Memory B cell (primary cell): ENCODE data around the gene PEAK3.
A peak's percentile ranks its signal among the peaks of the same experiment; 100 is the strongest.

Experiments used
- ATAC-seq: fragments of 150-1000 bp; cut with Tn5 transposase; 2 replicates; pipeline ENCODE4 v1.10.0; 2021; ENCODE audit warnings: low read depth, mild to moderate bottlenecking, moderate library complexity
- DNase-seq, 2 donors: peaks; one replicate each; pipeline ENCODE4 v3.0.0; 2022; ENCODE audit warnings: low spot score in 2 of 2
- H3K27ac Mint-ChIP-seq: one replicate; pipeline ENCODE4 v1.8.0; 2022; ENCODE audit warnings: mild to moderate bottlenecking, moderate library complexity, mixed read lengths
- H3K27me3 Mint-ChIP-seq: one replicate; pipeline ENCODE4 v1.8.0; 2022; ENCODE audit warnings: mixed read lengths
- H3K36me3 Mint-ChIP-seq: one replicate; pipeline ENCODE4 v1.8.0; 2022; ENCODE audit warnings: mild to moderate bottlenecking, mixed read lengths
- H3K4me1 Mint-ChIP-seq: one replicate; pipeline ENCODE4 v1.8.0; 2022; ENCODE audit warnings: mixed read lengths
- H3K4me3 Mint-ChIP-seq: one replicate; pipeline ENCODE4 v1.8.0; 2022; ENCODE audit warnings: mild to moderate bottlenecking, moderate library complexity, mixed read lengths
- H3K9me3 Mint-ChIP-seq: one replicate; pipeline ENCODE4 v1.8.0; 2022; ENCODE audit warnings: mixed read lengths

PEAK3 gene

DNA sequence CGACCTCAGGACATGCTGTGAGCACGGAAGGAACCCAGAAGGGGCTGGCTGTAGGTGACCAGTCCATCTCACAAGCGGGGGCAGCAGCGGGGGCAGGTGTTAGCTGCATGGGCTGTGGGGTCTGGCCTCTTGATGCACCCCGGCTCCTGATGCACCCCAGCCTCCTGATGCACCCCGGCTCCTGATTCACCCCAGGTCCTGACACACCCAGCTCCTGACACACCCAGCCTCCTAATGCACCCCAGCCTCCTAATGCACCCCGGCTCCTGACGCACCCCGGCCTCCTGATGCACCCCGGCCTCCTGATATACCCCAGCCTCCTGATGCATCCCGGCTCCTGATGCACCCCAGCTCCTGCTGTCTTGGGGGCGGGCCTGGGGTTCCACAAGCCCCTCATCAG, 39.0 kb upstream of the PEAK3 start:
- DNase-seq (no peak), ATAC-seq (no peak)
- Mint-ChIP-seq H3K27ac (no peak overlapping the region), H3K4me3 (no peak overlapping the region), H3K27me3 (no peaks in the 10 kb centered on the region), H3K9me3 (no peaks in the 10 kb centered on the region), H3K4me1 (peaks cover 40% of the 10 kb centered on the region), H3K36me3 (peaks cover 8% of the 10 kb centered on the region)

DNA sequence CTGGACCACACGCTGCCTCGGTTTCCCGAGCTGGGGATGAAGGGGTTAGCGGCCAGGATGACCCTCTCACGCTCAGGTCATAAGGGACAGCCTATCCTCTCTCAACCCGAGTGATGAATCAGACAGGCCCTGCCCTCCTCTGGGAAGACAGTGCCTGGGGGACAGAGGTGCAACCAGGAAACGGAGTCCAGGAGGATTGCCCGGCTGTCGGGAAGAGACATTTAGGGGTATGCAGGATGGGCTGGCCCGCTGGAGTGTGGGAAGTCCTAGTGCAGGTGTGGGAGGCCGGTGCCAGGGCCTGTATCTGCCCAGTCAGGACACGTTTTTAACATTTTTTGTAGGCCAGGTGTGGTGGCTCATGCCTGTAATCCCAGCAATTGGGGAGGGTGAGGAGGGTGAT, 38.1 kb upstream of the PEAK3 start:
- H3K9me3 Mint-ChIP-seq = peaks cover under 1% of the 10 kb centered on the region
- peaks cover 5% of the 10 kb centered on the region for H3K36me3 Mint-ChIP-seq
- no peaks in the 10 kb centered on the region for H3K27me3 Mint-ChIP-seq
- H3K4me1 Mint-ChIP-seq = peaks cover 39% of the 10 kb centered on the region
- DNase-seq = no peak
- no peak overlapping the region for H3K27ac Mint-ChIP-seq
- no peak for ATAC-seq
- H3K4me3 Mint-ChIP-seq = no peak overlapping the region

DNA sequence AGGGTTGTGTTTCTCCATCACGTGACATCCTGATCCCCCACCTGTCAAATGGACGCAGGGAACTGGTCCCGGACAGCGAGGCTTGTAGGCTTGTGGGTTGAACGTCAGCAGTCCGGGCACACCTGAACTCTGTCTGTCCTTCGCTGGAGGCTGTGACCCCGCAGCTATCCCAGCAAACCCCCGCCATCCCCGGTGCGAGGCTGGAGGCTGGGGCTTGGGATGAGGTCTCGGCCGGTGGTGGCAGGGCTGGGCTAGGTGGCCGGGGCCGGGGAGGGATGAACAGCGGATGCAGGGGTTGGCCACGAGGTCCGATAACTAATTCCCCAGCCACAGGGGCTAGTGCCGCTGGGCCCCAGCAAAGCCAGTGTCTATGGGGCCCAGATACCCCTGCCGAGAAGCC, 37.6 kb upstream of the PEAK3 start:
- Mint-ChIP-seq H3K27me3 (no peaks in the 10 kb centered on the region), H3K4me3 (no peak overlapping the region), H3K36me3 (peaks cover 5% of the 10 kb centered on the region), H3K27ac (no peak overlapping the region), H3K4me1 (peaks cover 38% of the 10 kb centered on the region), H3K9me3 (peaks cover 3% of the 10 kb centered on the region)
- DNase-seq (no peak), ATAC-seq (no peak)

DNA sequence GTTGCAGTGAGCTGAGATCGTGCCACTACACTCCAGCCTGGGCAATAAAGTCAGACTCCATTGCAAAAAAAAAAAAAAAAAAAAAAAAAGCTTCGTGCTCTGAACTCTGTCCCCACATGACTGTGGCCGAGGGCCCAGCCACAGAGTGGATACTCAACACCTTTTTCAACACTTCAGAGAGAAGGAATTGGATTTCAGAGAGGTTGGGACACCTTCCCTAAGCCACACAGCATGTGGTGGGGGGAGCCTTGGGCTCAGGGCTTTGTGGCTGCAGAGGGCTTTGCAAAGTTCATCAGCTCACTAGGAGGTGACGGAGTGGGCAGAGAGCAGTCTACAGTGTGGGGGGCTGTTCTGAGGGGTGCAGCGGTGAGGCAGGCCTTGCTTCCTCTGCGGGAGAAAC, 36.9 kb upstream of the PEAK3 start:
- peaks cover 34% of the 10 kb centered on the region for H3K4me1 Mint-ChIP-seq
- no peak for DNase-seq

DNA sequence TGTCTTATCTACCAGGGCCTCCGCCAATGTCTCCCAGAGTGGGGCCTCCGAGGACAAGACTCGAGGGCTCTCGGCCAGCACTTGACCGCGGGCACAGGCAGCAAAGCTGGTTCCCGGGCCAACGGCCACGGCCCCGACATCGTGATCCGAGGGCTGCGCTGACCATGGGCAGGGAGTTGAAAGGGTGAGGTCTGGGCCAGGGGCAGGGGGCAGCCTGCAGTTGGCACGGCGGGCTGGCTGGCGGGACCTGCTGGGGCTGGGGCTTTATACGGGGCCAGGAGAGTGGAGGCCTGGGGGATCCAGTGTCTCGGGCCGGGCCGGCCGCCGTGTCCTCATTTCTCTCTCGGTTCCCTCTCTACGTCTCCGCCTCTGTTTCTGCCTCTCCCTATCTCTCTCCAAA, 35.8 kb upstream of the PEAK3 start:
- H3K4me1 Mint-ChIP-seq = peaks cover 31% of the 10 kb centered on the region
- peak overlapping the region; percentile 50 for H3K27ac Mint-ChIP-seq
- no peak overlapping the region for H3K4me3 Mint-ChIP-seq
- ATAC-seq = no peak
- H3K36me3 Mint-ChIP-seq = no peaks in the 10 kb centered on the region
- no peaks in the 10 kb centered on the region for H3K27me3 Mint-ChIP-seq
- DNase-seq = no peak
- peaks cover 3% of the 10 kb centered on the region for H3K9me3 Mint-ChIP-seq

More for the DNA sequence above, 36.9 kb upstream of the PEAK3 start:
- no peak for ATAC-seq
- Mint-ChIP-seq H3K9me3 (peaks cover 3% of the 10 kb centered on the region), H3K27ac (peak overlapping the region; percentile 74), H3K36me3 (peaks cover 5% of the 10 kb centered on the region), H3K4me3 (peak overlapping the region; percentile 27), H3K27me3 (no peaks in the 10 kb centered on the region)

DNA sequence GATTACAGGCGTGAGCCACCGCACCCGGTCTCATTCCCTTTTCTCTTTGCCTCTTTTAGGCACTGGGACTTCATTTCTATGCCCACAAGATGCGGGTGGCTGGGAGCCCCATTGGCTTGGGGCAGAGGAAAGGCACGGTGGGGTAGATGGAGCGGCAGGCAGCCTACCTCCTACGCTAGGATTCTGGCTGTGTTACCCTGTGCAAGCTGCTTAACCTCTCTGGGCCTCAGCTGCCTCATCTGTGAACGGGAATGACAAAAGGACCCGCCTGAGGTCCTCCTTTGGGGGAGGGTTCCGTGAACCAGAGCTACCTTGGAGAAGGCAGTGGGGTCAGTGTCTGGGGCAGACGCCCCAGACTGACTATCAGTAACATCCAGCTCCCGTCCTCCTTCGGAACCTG, 35.3 kb upstream of the PEAK3 start:
- peak overlapping the region; percentile 54 for H3K4me3 Mint-ChIP-seq
- peaks cover 3% of the 10 kb centered on the region for H3K9me3 Mint-ChIP-seq

DNA sequence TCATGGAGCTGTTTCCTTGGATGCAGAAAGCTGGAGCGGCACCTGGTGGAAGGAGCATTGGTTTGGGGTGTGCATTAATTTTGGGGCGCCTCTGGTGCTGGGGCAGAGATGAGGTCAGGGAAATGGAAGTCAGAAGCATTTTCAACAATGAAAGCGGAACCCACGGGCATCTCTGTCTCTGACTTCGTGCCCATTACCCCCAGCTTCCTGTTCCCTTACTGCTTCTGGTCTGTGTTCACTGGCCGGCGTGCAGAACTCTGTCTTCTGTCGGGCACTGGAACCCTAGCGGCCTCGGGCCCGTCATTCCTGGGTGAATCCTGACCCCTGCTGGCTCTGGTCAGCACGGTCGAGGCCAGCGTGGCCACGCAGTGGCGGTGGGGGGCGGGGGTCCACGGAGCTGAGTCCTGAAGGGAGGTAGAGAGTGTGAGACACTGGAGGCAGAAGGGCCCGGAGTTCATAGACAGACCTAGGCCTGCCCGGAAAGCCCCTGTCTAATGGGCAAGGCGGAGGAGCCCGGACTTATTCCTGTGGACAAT, 33.9 kb upstream of the PEAK3 start:
- peak overlapping the region; percentile 85 for H3K27ac Mint-ChIP-seq
- H3K36me3 Mint-ChIP-seq = no peaks in the 10 kb centered on the region
- peaks cover 31% of the 10 kb centered on the region for H3K4me1 Mint-ChIP-seq
- peak; percentile 84 for ATAC-seq
- H3K9me3 Mint-ChIP-seq = peaks cover 3% of the 10 kb centered on the region
- no peaks in the 10 kb centered on the region for H3K27me3 Mint-ChIP-seq
- no peak for DNase-seq
- H3K4me3 Mint-ChIP-seq = peak overlapping the region; percentile 66

More for the DNA sequence above, 35.3 kb upstream of the PEAK3 start:
- H3K27ac Mint-ChIP-seq = peak overlapping the region; percentile 64
- H3K4me1 Mint-ChIP-seq = peaks cover 31% of the 10 kb centered on the region
- ATAC-seq = no peak
- no peaks in the 10 kb centered on the region for H3K36me3 Mint-ChIP-seq
- DNase-seq = no peak
- no peaks in the 10 kb centered on the region for H3K27me3 Mint-ChIP-seq

DNA sequence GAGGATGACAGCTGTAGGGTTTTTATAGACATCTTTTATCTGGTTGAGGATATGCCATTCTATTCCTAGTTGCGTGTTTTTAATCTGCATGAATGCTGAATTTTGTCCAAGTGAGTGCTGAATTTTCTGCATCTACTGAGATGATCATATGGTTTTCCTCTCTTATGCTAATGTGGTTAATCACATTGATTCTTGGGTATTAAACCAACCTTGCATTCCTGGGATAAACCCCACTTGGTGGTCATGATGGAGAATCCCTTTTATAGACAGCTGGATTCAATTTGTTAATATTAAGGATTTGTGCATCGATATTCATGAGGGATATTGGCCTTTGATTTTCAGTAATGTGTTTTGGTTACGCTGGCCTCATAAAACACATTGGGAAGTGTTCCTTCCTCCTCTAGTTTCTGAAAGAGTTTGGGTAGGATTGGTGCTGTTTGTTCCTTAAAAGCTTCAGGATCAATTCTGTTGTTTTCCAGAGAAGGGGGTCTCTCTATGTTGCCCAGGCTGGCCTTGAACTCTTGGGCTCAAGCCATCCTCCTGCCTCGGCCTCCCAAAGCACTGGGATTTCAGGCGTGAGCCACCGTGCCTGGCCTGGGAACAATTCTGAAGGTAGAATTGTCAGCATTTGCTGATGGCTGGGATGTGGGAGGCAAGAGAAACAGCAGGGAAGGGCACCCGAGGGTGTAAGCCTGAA, 33.3 kb upstream of the PEAK3 start:
- ATAC-seq (no peak), DNase-seq (no peak)
- Mint-ChIP-seq H3K4me3 (peak overlapping the region; percentile 66), H3K36me3 (no peaks in the 10 kb centered on the region), H3K27me3 (peaks cover 2% of the 10 kb centered on the region), H3K9me3 (peaks cover 3% of the 10 kb centered on the region), H3K27ac (peak overlapping the region; percentile 85), H3K4me1 (peaks cover 31% of the 10 kb centered on the region)

DNA sequence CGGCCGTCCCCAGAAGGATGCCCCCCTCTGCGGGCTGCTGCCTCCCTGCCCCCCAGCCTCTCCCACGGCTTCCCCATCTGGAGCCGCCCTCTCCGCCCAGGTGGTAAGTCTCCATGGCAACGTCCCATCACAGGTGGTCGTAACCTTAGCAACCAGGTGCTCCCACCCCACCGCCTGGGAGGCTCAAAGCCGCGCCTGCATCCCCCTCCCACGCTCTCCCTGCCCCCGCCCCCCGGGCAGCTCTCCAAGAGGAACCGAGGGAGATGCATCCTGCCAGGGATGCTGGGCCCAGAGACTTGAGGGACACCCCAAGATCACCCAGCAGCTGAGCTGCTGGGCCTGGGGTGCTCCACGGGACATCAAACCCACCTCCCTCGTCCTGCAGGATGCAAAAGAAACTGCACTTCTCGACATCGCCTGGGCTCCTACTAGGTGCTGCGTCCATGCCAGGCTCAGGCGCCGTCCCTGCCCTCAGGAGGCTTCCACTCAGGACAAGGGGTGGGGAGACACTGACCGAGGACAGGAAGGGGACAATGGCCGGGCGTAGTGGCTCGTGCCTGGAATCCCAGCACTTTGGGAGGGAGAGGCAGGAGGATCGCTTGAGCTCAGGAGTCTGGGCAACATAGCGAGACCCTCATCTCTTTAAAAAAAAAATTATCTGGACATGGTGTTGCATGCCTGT, 31.0 kb upstream of the PEAK3 start:
- H3K27ac Mint-ChIP-seq = no peak overlapping the region
- H3K4me3 Mint-ChIP-seq = no peak overlapping the region
- peaks cover 3% of the 10 kb centered on the region for H3K9me3 Mint-ChIP-seq
- ATAC-seq = no peak
- no peaks in the 10 kb centered on the region for H3K36me3 Mint-ChIP-seq
- peaks cover 8% of the 10 kb centered on the region for H3K27me3 Mint-ChIP-seq
- DNase-seq = no peak
- H3K4me1 Mint-ChIP-seq = peaks cover 24% of the 10 kb centered on the region

DNA sequence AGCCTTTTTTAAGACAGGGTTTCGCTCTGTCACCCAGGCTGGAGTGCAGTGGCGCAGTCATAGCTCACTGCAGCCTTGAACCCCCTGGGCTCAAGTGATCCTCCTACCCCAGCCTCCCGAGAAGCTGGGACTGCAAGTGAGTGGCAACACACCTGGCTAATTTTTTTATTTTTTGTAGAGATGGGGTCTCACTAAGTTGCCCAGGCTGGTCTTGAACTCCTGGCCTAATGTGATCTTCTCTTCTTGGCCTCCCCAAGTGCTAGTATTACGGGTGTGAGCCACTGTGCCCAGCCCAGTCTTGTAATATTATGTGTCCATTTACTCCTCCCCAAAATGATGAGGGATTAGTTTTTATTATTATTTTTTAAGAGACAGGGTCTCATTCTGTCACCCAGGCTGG, 29.1 kb upstream of the PEAK3 start:
- Mint-ChIP-seq H3K9me3 (peaks cover 3% of the 10 kb centered on the region), H3K4me1 (peaks cover 21% of the 10 kb centered on the region), H3K27ac (no peak overlapping the region), H3K36me3 (no peaks in the 10 kb centered on the region), H3K27me3 (peaks cover 11% of the 10 kb centered on the region), H3K4me3 (no peak overlapping the region)
- ATAC-seq = no peak
- DNase-seq = no peak

DNA sequence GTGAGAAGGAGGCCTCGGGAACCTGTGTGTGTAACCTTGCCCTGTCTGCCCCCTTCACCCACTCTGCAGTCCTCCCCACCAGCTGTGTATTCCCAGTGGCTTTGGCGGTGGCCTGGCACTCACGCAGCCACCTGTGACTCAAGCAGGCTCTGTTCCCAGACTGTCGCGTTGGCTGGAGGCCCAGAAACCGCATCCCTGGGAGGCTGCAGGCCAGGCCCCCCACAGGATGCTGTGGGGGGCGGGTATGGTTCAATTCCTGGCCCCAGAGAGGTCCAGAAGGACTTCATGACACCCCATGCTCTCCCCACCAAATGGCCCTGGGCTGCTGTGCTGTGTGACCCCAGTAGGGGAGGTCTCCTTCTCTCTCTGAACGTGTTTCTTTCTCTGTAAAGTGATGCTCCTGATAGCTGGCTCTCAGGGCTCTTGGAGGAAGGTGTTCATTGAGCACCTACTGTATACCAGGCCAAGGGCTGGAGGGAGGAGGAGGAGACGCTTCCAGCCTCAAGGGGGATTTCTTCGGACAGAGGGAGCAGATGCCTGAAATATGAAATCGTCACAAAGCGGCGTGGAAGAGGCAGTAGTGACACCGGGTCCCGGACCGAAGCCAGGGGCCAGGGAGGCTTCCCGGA, 27.9 kb upstream of the PEAK3 start:
- H3K4me3 Mint-ChIP-seq = no peak overlapping the region
- H3K36me3 Mint-ChIP-seq = no peaks in the 10 kb centered on the region
- no peak overlapping the region for H3K27ac Mint-ChIP-seq
- H3K27me3 Mint-ChIP-seq = peaks cover 11% of the 10 kb centered on the region
- peaks cover under 1% of the 10 kb centered on the region for H3K9me3 Mint-ChIP-seq
- DNase-seq = no peak
- H3K4me1 Mint-ChIP-seq = peaks cover 13% of the 10 kb centered on the region
- no peak for ATAC-seq

DNA sequence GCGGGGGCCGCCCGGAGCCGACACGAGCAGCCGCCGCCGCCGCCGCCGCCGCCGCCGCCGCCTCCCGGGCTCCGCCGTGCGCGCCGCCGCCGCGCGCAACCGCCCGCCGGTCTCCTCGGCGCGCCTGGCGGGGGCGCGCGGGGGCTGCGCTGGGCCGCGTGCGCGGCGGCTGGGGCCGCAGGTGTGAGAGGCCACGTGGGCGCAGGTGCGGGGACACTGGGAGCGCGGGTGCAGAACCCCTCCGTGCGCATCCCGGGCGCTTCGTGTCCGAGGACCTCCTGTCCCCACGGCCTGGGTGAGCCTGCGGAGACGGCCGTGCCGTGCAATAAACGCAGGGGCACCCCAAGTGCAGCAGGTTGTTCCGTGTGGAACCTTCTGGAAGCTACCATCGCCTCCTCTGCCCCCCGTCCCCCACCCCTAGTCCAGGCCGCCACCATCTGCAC, 26.2 kb upstream of the PEAK3 start, which contains the start of gene LINGO3:
Gene LINGO3, minus strand, starts transcription at position 41 of the 443 bp plus-strand sequence. CDS start 16,378 bp downstream, outside the sequence.
- no peak within 1 kb of the TSS for H3K27ac Mint-ChIP-seq
- no peaks in the 10 kb centered on the region for H3K9me3 Mint-ChIP-seq
- H3K4me1 Mint-ChIP-seq = peaks cover 18% of the 10 kb centered on the region
- peaks cover 11% of the 10 kb centered on the region for H3K27me3 Mint-ChIP-seq
- H3K4me3 Mint-ChIP-seq = peak within 1 kb of the TSS; percentile 76
- ATAC-seq = peak; percentile 60
- H3K36me3 Mint-ChIP-seq = peaks cover 1% of the 10 kb centered on the region
- DNase-seq = no peak

DNA sequence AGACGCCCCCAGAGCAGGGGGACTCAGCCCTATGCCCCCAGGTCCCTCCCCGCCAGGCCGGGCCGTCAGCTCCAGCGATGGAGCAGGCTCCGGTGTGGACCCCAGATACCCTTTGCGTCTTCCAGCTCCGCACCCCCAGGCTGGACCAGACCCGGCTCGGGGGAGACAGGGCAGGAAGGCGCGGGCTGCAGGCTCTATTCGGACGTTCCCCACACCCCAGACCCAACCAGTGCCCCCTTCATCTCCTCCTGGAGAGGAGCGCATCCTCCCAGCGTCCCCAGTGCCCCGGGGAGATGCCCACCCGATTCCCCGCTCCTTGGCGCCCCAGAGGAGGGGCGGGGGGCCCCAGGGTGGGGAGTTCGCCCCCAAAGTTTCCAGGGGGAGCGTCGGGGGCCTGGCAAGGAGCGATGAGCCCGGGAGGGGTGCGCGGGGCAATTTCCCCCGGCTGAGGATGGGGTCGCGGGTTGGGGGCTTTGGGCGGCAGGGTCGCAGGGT, 25.6 kb upstream of the PEAK3 start:
- H3K4me1 Mint-ChIP-seq = peaks cover 22% of the 10 kb centered on the region
- ATAC-seq (no peak), DNase-seq (no peak)
- no peaks in the 10 kb centered on the region for H3K9me3 Mint-ChIP-seq
- H3K27me3 Mint-ChIP-seq = peaks cover 11% of the 10 kb centered on the region
- H3K4me3 Mint-ChIP-seq = no peak overlapping the region
- peaks cover 1% of the 10 kb centered on the region for H3K36me3 Mint-ChIP-seq
- no peak overlapping the region for H3K27ac Mint-ChIP-seq

DNA sequence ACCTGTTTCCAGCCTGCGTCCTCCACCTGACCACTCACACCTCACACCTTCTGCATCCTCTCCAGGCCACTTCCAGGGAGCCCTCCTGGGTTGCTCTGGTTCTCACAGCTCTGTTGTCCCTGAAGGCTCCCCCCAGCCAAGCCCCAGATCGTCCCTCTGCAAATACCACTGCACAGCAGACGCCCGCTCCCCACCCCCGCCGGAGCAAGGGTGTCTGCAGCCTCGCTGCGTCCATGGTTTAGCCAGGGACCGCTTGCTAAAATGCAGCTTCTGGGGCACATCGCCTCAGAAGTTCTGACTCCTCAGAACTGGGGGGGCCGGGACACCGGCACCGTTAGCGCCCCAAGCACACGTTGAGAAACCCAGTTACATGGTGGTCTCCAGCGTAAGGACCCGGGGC, 25.0 kb upstream of the PEAK3 start:
- DNase-seq = no peak
- Mint-ChIP-seq H3K4me3 (peak overlapping the region; percentile 51), H3K9me3 (no peaks in the 10 kb centered on the region), H3K27ac (no peak overlapping the region), H3K27me3 (peaks cover 11% of the 10 kb centered on the region), H3K4me1 (peaks cover 24% of the 10 kb centered on the region), H3K36me3 (peaks cover 1% of the 10 kb centered on the region)
- ATAC-seq = no peak
